Femur (tissue), 1 donor: Measurements from ENCODE around the gene TMEM25.
A peak's percentile ranks its signal among the peaks of the same experiment; 100 is the strongest.
"Not testable (repeated sequence)": the region's sequence is repeated elsewhere in the genome, so short reads cannot be mapped to it uniquely, and the experiment has no call there.

Source experiments
- DNase-seq: peaks from one replicate; pipeline ENCODE4 v3.0.0-alpha.2; 2017

Gene TMEM25

GRCh38 chr11:118532852-118533768 lies 2.1 kb downstream of the TMEM25 start:
- no peak for DNase-seq

GRCh38 chr11:118533769-118534729 lies 3.1 kb downstream of the TMEM25 start:
- DNase-seq: no peak

- DNase-seq: no peak
Measured at GRCh38 chr11:118535261-118535660, 4.3 kb downstream of the TMEM25 start.

- no peak for DNase-seq
Measured at GRCh38 chr11:118536726-118537125, 5.7 kb downstream of the TMEM25 start.

DNA sequence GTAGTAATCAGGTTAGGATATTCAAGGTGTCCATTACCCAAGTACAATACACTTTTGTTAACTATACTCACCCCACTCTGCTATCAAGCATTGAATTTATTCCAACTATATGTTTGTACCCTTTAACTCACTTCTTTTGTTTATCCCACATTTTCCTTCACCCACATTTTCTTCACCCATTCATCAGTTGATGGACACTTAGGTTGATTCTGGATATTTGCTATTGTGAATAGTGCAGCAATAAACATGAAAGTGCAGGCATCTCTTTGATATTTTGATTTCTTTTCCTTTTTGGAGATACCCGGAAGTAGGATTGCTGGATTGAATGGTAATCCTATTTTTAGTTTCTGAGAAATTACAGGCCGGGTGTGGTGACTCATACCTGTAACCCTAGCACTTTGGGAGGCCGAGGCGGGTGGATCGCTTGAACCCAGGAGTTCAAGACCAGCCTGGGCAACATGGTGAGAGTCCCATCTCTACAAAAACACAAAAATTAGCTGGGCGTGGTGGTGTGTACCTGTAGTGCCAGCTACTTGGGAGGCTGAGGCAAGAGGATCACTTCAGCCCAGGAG lies 6.5 kb downstream of the TMEM25 start:
- no peak for DNase-seq

- DNase-seq: no peak
Measured at GRCh38 chr11:118544010-118544646, 13.1 kb downstream of the TMEM25 start.

GRCh38 chr11:118544647-118545010 lies 13.6 kb downstream of the TMEM25 start:
- no peak for DNase-seq

GRCh38 chr11:118545533-118545932 lies 14.5 kb downstream of the TMEM25 start:
- no peak for DNase-seq

DNA sequence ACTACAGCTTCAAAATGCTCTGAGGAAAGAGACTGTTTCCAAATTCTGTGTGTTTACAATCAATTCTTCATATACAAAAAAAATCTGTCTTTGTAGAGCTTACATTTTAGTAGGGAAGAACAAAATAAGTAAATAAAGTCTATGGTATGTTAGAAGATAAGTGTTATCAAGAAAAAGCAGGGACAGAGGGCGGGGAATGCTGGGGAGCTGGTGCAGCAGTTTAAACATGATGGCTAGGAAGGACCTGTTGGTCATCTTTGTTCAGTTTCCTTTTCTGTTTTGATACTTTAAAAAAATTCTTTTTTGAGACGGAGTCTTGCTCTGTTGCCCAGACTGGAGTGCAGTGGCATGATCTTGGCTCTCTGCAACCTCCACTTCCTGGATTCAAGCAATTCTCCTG lies 16.1 kb downstream of the TMEM25 start:
- no peak for DNase-seq

DNA sequence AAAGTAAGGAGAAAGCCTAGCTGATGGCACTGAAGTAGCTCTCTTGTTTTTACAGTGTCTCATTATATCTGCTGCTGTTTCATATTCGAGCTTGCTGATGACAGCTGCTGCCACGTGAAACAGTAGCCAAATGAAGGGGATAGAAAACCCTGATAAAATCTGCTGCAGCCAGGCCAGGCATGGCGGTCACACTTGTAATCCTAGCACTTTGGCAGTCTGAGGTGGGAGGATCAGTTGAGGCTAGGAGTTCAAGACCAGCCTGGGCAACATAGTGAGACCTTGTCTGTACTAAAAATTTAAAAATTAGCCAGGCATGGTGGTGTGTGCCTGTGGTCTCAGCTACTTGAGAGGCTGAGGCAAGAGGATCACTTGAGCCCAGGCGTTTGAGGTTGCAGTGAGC lies 21.3 kb downstream of the TMEM25 start:
- no peak for DNase-seq

GRCh38 chr11:118560806-118561205 lies 29.8 kb downstream of the TMEM25 start:
- no peak for DNase-seq

DNA sequence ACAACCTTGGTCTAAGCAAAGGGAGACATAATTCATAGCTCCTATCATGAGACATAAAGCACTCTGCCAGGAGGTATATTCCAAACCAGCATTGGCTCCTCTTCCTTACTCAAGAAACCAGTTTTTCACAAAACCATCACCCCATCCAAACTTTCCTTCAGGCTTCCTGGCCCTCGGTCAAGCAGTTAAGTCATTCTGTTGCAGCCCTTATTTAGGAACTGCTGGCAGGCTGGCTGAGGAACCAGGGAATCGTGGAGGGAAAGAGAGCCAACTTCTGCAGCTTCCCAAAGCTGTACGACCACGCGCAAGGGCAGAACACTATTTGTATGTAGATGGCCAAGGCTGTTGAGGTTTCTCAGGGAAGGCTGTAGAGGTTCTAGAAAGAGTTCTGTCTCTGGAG lies 34.1 kb downstream of the TMEM25 start:
- DNase-seq: peak; percentile 81

DNA sequence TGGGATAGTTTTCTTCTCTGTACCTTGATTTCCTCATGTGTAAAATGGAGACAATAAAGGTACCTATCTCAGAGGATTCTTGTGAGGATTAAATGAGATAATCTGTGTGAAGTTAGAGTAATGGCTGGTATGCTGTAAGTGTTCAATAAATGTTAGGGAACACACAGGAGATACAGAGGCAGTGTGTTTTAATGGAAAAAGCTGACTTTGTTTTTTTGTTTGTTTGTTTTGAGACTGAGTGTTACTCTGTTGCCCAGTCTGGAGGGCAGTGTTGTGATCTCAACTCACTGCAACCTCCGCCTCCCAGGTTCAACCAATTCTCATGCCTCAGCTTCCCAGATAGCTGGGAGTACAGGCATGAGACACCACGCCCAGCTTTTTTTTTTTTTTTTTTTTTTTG lies 38.7 kb downstream of the TMEM25 start:
- DNase-seq: no peak

- DNase-seq: no peak
Measured at GRCh38 chr11:118570787-118571186, 39.8 kb downstream of the TMEM25 start.

DNA sequence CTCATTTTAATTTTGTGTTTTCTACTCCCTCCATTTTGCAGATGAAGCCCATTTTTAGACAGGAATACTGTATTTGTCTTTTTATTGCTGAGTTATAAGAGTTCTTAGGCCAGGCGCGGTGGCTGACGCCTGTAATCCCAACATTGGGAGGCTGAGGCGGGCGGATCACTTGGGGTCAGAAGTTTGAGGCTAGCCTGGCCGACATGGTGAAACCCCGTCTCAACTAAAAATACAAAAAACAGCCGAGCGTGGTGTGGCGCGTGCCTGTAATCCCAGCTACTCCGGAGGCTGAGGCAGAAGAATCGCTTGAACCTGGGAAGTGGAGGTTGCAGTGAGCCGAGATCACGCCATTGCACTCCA lies 40.7 kb downstream of the TMEM25 start:
- peak; percentile 37 for DNase-seq

DNA sequence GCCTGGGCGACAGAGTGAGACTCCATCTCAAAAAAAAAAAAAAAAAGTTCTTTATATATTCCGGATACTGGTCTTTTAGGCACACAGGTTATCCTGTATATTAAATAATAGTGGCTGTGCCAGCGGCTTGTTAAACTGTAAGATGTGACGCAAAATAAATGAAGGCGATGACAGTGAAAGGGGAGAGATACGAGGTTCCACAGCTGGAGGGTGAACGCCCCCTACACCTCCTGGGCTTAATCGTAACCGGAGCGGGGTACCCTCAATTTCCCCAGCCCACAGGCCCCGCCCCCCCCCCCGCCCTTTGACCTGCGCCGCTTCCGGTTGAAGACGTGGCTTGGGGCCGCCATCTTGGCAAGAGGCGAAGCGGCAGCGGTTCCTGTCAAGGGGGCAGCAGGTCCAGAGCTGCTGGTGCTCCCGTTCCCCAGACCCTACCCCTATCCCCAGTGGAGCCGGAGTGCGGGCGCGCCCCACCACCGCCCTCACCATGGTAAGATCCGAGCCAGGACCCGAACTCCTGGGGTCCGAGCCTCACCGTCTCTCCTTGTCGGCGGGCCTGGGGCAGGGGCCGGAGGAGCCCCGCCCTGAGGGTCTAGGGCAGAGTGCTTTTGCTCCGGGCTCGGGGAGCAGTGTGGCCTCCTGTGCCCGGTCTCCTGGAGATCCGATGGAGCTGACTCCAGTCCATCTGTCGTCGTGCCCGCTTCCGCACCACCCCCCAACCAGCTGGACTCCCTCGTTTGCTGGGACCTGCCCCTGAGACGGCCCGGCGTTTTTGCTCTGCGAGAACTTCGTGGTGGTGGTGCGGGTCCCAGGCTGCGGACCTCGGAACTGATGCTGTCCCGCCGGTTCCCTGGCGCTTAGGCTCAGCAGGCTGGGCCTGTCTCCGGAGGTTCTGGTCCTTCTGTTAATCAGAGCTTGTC lies 41.3 kb downstream of the TMEM25 start, which contains the start of gene ARCN1:
Gene ARCN1 (plus strand): TSS at position 349 of the 920 bp plus-strand sequence. CDS start 139 bp downstream, at position 488.
- DNase-seq: peak; percentile 94

DNA sequence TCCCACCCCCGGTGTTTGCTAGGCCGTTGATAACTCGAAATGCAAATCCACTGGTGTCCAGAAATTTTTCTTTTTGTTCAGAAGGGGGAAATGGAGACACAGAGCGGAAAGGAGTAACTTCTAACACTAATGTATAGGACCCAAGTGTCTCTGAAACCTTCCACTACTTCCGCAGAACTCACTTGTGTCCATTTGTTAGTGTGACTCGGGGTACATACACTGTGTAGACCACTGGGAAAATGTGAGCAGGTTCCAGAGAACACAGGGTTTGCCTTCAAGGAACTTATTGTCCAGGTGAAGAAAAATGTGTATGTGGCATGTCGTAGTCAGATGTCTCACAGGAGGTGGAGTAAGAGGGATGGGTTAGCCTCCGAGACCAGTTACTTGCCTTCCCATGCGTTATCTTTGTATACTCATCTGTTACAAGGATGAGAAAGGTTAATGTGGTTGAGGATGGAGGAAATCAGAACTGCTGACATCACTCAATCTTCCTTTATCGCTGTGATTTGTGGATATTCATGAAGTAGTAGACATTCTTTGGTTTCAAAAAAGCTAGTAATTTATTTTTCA lies 42.1 kb downstream of the TMEM25 start:
- DNase-seq: peak; percentile 43

- no peak for DNase-seq
Measured at GRCh38 chr11:118574636-118575035, 43.6 kb downstream of the TMEM25 start.

- not testable (repeated sequence) for DNase-seq
Measured at GRCh38 chr11:118577995-118578394, 47.0 kb downstream of the TMEM25 start.

DNA sequence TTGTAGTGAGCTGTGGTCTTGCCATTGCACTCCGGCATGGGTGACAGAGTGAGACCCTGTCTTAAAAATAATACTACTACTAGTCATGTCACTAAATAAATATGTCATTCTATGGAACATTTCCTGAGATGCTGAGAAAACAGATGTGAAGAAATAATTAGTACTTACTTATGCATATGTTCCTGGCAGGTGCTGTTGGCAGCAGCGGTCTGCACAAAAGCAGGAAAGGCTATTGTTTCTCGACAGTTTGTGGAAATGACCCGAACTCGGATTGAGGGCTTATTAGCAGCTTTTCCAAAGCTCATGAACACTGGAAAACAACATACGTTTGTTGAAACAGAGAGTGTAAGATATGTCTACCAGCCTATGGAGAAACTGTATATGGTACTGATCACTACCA lies 50.1 kb downstream of the TMEM25 start:
- DNase-seq: no peak
